Activated CD4-positive, alpha-beta T cell treated with anti-CD3 and anti-CD28 coated beads, Interleukin-2, amount 50 U/mL, for 16 hours (primary cell): Measurements from ENCODE around the gene DNASE1L2.
A peak's percentile ranks its signal among the peaks of the same experiment; 100 is the strongest.

Source experiments
- DNase-seq: peaks from one replicate; pipeline ENCODE4 v3.0.0-alpha.2; 2020

The DNASE1L2 gene

DNA sequence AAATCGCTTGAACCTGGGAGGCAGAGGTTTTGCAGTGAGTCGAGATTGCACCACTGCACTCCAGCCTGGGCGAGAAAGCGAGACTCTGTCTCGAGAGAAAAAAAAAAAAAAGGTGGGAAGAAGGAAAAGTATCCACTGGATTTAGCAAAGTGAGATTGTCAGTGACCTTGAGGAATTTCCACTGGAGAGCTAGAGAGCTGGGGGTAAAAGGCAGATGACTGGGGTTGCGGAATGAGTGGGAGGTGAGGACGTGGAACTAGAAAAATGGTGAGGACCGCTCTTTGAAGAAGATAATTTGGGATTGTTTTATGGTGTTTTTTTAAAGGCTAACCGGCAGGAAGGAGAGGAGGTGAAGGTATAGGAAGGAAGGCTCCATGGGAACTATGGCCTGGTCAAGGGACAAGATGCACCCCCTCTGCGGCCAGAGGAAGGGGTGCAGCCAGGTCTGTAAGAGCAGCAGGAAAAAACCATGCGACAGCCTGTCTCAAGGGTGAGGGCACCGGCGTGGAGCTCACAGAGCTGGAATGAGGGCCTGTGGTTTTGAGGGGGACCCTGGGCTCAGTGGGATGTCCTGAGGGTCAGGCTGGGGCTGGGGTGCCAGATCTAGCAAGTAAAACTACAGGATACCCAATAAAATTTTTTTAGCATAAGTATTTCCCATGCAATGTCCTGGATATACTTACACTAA is 31.7 kb upstream of the DNASE1L2 start:
- DNase-seq, result no peak

DNA sequence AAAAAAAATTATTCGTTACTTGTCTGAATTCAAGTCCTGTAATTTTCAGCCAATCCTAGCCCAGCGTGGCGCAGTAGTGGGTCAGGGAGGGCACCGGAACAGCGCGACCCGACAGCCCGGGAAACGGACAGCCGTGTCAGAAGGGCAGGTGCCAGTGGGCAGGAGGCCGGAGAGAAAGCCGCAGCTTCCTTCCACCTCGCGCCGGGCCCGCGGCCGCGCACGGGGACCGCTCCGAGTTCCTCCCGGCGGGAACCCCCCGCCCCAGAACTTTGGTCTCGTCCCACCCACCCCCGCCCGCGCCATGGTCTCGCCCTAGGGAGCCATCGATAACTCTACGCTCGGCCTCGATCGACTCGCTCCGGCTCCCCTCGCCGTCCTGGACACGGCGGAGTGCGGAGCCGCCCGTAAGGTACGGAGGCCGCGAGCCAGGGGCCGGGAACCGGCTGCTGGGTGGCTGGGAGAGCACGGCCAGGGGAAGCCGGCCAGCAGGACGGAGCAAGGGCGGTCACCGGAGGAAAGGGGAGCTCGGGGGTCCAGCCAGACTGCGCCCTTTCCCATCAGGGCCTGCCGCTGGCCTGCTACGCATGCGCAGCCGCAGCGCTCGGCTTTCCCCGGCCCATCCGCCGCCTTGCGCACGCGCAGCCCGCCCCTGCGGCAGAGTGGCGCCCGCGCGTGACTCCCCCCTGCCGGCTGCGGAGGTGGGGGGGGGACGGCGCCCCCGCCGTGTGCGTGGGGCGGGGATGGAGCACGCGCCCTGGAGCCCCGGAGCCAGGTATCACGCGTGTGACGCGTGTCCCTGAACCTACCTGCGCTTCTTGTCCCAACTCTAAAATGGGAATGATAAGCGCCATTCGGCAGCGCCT is 30.9 kb upstream of the DNASE1L2 start, which contains the start of gene MLST8:
TSS of gene MLST8 (plus strand) at position 351 of the 863 bp plus-strand sequence. CDS start 632 bp downstream, outside the sequence.
- peak; percentile 88 for DNase-seq

DNA sequence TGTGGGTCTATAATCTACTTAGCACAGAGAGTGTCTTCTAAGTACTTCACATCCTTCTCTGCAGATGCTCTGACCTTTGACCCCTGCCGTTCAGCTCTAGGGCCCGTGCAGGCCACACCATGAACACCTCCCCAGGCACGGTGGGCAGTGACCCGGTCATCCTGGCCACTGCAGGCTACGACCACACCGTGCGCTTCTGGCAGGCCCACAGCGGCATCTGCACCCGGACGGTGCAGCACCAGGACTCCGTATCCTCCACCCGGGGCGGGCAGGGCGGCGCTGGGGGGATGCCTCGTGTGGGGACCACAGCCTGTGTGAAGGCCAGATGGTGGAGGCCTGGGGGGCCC is 30.3 kb upstream of the DNASE1L2 start:
- DNase-seq, result no peak

DNA sequence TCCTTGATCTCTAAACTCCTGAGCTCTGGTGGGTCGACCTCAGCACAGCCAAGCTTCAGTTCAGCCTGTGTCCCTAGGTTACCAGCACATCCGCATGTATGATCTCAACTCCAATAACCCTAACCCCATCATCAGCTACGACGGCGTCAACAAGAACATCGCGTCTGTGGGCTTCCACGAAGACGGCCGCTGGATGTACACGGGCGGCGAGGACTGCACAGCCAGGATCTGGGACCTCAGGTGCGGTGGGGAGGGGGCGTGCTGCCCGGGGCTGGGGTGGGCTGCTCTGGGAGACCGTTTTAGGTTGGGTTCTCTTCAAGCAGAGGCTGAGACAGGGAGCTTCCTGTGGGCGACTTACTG is 29.8 kb upstream of the DNASE1L2 start:
- DNase-seq, result no peak

DNA sequence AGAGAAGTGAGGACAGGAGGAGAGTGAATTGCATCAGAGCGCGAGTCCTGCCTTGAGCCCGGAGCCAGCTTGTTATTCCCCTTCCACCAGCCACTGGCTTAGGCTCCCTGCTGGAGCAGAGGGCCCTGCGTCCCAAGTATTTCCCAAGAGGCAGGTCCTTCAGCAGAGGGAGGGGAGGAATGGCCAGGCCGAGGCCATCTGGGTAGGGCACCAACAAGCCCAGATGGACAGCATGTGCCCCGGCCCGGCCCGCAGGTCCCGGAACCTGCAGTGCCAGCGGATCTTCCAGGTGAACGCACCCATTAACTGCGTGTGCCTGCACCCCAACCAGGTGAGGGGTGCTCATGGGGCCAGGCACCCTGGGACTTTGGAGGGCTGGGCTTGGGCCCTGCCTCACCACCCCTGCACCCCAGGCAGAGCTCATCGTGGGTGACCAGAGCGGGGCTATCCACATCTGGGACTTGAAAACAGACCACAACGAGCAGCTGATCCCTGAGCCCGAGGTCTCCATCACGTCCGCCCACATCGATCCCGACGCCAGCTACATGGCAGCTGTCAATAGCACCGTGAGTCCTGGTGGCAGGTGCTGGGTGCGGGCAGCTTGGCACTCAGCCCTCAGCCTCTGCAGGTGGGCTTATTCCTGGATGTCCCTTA is 29.3 kb upstream of the DNASE1L2 start:
- DNase-seq, result no peak

DNA sequence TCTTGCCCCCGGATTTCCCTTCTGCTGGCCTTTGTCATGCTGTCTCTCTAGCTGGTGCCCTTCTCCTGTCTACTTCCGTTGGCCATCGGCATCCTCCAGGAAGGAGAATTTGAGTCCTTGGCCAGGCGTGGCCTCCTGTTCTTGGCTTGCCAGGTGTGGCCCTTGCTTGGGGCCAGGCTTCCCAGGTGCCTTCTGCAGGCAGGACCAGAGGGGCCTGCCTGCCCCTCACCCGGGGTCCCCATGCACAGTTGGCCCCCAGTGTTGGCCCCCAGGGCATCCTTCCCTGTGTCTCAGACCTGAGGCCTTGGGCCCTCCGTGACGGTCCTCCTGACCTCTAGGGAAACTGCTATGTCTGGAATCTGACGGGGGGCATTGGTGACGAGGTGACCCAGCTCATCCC is 28.4 kb upstream of the DNASE1L2 start:
- DNase-seq, result no peak

DNA sequence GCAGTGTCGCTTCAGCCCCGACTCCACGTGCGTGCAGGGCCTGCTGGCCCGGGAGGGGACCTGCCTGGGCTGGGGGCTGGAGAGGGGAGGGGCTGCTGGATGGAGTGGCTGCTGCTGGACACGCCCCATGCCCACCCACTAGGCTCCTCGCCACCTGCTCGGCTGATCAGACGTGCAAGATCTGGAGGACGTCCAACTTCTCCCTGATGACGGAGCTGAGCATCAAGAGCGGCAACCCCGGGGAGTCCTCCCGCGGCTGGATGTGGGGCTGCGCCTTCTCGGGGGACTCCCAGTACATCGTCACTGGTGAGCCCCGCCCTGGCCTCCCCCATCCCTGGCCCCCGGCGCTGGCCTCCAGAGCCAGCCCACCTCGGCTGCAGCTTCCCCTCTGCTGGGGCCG is 27.9 kb upstream of the DNASE1L2 start:
- no peak for DNase-seq

DNA sequence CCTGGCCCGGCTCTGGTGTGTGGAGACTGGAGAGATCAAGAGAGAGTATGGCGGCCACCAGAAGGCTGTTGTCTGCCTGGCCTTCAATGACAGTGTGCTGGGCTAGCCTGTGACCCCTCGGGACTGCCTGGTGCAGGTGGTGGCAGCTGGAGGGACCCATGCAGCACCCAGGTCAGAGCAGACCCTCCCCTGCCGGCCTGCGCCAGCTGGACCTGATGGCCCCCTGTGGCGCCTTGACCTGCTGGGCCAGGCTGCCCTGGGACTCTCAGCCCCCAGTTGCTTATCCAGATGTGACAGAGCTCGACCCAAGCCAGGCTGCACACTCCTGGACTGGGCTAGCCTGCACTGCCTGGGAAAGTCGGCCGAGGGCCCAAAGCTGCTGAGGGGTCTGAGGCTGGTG is 27.5 kb upstream of the DNASE1L2 start:
- no peak for DNase-seq

DNA sequence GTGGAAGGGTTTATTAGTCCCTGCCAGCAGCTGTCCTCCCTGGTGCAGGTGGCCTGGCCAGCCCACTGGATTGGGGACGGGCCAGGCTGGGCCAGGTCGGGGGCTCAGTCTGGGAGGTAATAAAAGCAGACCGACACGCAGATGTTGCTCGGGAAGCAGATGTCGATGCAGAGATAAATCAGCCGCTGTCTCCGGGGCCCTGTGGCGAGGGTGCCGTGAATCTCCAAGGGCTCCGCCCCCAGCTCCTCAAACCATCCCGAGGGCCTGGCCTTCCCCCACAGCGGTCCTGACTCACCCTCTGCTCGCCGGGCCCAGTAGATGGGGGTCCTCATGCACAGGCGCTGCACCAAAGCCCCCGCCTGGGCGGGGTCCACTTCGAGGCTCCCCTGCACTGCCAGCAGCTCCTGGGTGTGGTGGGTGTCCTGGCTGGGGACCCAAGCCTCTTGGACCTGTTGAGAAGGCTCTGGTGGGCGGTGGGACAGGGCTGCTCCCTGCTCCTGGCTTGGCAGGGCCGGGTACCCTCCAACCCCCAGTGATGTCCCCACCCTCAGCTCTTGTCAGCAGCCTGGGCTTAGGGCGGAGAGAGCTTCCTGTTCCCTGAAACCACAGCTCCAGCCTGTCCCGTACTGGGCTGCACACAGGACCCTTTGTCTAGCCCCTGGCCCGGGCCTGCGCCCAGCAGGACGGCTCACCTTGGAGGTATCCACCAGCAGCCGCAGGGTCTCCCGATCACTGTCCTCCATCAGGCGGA is 26.8 kb upstream of the DNASE1L2 start:
- DNase-seq, result no peak

DNA sequence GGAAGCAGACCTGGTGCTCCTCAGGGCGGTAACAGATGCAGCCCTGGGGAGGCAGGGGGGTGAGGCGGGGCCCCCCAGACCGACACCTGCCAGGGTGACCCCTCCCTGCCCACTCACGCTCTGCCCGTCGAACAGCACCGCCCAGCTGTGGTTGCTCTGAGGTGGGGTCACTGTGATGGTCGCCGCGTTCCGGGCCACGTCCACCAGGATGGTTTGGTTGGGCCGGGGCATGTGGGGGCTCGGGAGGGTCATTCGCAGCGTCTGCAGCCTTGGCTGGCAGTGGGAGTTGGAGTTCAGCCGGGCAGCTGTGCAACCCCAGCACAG is 26.3 kb upstream of the DNASE1L2 start:
- DNase-seq, result no peak

DNA sequence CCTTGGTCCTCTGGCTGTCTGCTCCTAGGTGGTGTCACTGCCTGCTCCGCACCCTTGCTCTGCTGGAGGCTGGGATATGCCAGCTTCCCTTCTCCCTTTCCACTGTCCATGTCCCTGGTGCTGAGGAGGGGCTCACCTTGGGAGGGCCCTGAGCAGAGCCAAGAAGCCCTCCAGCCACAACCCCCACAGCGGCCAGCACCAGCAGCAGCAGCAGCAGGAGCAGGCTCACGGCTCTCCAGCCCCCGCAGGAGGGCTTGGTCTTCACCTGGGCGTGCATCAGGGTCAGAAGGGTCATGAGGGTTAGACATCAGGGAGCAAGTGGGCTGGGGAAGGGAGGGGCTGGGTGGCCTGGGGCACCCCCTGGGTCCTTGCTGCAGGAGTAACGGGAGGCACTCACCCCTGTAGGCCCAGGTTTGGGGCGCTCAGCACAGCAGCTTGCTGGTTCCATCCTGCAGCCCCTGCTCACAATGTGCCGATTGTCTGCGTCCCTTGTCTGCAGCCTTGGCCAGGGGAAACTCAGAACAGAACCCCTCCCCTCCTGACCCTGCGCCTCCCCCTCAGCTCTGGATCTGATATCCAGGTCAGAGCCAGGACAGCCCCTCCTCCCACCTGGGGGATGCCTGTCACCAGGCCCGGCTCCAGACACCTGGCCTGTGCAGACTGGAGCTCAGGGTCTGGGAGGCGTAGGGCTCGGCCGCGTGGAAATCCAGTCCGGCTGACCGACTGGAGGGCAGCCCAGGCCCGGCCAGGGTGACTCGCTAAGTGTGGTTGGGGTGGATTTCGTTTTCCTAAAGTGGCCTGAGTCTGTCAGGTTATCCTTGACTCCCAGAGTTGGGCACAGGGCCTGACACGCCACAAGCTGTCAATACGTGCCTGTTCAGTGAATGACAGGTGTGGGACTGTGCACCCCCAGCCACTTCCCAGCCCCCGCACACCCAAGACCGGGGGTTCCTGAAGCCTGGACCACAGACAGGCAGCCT is 25.6 kb upstream of the DNASE1L2 start, which contains the start of gene BRICD5:
TSS of gene BRICD5 (minus strand) at position 478 of the 980 bp plus-strand sequence. CDS start at position 448, 30 bp downstream.
- DNase-seq, result no peak

DNA sequence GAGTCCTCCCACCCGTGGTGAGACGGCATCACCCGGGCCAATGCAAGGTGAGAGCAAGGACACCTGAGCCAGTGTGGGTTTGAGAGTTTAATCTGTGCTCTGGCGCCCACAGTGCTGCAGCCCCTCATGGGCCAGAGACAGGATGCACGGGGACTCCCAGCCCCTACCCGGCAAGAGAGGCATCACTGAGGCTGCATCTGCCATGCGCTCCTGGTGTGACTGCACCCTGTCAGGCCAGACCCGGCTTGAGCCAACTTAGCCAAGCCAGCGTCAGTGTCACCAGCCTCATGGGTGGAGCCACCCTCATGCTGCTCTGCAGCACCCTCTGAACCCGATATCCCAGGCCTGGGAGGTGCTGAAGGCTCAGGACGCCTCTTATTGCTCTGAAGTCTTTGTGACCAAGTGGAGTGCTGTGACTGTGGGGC is 24.3 kb upstream of the DNASE1L2 start:
- DNase-seq, result no peak

DNA sequence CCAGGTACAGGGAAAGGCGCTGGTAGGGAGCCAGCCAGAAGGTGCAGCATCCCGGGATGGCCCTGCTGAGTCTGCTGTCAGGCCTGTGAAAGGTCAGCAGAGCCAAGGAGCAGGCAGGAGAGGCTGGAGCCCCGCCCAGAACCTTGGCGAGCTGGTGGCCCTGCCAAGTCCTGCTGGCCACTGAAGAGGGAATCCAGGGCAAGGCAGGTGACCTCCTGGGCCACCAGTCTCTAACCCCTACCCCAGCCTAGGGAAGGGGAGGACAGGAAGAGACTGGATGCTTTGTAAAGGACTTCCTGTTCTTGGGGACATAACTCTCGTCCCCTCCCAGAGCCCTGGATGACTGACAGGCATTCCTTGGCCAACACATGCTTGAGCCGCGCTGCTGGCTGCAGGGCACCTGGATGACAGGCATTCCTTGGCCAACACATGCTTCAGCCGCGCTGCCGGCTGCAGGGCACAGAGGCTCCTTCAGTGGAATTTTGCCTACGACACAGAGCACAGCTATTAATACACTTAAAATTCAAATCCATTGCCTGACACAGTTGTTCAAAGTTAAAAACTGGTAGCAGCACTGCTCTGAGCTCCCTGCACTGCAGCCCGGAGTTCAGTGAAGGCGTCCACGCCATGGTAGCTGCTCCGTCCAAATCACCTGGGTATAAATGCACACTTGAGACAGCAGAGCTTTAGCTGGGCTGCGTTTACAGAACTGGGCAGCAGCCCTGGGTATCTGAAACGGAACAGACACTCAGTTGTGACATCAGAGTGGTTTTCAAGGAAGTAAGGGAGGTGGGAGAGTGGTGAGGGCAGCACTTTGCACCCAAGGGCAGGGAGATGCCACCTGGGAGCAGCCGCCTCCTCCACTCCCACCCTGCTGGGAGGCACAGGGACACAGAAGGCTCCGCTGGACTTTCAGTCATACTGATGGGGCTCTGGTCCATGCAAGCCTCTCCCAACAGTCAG is 23.6 kb upstream of the DNASE1L2 start:
- DNase-seq, result no peak

DNA sequence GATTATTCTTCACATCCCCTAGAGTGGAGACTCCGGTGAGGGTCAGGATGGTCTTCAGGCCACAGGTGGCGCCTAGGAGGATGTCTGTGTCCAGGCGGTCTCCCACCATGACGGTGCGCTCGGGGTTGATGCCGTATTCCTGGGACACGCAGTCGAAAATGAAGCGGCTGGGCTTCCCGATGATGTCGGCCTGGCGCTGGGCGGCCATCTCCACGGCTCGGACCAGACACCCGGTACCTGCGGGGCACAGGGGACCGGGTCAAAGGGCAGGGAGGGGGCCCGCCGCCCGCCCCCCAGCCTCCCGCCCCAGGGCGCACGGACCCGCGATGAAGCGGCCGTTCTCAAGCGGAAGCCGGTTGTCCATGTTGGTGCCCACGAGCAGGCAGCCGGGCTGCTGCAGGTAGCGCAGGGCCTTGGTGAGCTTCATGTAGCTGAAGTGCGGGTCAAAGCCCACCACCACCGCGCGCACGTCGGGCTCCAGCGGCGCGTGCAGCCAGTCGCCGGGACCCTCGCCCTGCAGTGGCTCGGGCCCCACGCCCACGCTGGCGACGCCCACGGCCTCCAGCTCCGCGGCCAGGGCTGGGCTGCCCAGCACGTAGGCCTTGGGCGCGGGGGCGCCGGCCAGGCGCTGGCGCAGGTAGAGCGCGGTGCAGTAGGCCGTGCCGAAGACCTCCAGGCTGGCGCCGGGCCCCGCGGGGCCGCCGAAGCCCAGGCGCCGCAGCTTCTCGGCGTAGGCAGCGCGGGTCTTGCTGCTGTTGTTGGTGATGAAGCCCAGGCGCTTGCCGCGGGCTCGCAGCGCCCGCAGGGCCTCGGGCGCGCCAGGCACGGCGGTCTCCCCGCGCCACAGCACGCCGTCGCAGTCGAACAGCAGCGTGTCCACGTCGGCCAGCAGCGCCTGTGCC is 22.2 kb upstream of the DNASE1L2 start:
- no peak for DNase-seq

DNA sequence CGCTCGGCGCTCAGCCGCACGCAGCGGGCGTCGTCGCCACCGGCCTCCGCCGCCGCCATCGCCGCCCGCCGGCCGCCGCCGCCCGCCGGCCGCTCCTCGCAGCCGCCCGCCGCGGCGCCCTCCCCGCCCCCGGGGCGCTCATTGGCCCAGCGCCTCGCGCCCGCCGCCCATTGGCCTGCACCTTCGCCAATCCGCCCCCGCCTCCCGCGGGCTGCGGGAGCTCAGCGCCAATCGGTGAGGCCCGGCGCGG is 21.6 kb upstream of the DNASE1L2 start, which contains the start of gene PGP:
TSS of gene PGP (minus strand) at position 122 of the 250 bp plus-strand sequence. CDS start at position 59, 63 bp downstream.
- DNase-seq, result no peak

DNA sequence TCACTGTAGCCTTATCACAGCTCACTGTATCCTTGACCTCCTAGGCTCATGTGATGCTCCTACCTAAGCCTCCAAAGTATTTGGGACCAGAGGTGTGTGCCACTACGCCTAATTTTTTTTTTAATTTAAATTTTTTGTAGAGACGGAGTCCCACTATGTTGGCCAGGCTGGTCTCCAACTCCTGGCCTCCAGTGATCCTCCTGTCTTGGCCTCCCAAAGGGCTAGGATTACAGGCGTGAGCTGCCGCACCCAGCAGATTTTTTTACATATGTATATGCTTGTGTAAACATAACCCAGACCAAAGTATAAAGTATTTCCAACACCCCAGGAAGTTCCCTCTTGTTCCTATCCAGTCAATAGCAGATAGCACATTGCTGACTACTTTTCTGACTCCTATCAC is 19.9 kb upstream of the DNASE1L2 start:
- DNase-seq, result no peak

DNA sequence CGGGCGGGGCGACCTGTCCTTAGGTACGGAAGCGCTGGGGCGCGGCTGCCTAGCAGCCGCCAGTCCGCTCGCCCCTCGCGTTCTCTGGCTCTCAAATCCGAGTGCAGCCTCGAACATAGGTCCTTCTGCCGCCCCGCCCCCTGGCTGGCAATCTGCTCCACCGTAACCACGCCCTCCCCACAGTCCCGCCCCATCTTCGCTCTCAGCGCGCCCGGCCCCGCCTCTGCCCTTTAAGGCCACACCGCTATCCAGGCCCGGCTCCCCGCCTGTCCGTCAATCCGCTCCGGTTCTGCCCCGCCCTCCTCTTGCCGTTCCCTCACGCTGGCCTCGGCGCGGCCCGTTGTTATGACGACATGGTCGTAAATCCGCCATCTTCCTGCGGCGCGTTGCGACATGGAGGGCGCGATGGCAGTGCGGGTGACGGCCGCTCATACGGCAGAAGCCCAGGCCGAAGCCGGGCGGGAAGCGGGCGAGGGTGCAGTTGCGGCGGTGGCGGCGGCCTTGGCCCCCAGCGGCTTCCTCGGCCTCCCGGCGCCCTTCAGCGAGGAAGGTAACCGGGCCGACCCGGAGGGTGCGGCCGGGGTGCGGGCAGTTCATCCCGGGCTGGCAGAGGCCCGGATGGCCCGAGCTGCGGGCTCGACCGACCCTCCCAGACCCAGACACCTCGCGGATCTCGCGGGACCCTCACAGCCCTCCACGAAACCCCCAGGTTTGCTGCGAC is 12.9 kb upstream of the DNASE1L2 start, which contains the start of gene E4F1:
TSS of gene E4F1 (plus strand) at position 371 of the 721 bp plus-strand sequence. CDS start at position 394, 23 bp downstream.
- peak; percentile 100 for DNase-seq

DNA sequence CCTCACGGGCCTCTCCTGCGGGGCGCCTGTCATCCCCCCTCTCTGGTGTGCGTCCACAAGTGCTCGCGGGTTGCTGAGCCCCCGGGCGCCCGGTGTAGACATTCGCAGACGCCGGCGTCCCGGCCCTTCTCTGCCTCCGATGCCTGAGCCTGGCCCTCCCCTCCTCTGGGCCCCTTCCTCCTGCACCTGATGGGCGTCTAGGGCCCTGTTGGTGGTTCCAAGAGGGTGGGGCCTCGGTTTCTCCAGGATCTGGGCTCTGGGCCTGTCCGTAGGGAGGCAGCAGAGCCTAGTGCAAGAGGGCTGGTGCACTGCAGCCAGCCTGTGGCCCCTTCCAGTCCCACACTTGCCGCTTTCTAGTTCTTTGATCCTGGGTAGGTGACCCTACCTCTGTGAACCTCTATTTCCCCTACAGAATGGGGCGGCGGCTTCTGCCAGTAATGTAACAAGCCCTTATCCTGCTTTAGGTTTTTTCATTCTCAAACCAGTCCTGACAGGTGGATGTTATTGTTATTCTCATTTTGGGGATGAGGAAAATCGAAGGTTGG is 12.2 kb upstream of the DNASE1L2 start:
- no peak for DNase-seq
